NCI-H146 treated with DMSO at 0.1 percent for 48 hours (cell line): ENCODE results near the gene SLC35F3.

ENCODE experiments used
- DNase-seq: peaks from one replicate; lab custom pipeline; 2025; ENCODE audit not compliant: unreplicated experiment; lab: John Stamatoyannopoulos, UW

The SLC35F3 gene

DNA sequence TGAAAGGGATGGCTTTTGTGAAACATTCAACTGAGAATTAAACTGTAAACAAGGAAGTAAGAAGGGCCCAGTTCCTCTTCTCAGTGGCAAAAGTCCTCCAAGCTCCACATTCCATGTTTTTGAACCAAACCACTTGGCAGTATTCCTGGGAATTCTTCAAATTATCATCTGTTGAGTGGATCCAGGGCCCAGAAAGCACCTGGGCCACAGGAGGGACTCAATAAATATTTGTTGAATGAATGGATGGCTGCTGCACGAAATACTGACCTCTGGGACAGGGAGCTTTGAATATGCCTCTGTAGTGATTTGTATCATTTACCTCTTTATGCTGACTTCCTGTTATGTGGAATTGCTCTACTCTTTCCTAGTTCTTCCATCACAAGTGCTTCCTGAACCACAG, 4.7 kb downstream of the SLC35F3 start:
- no peak for DNase-seq

DNA sequence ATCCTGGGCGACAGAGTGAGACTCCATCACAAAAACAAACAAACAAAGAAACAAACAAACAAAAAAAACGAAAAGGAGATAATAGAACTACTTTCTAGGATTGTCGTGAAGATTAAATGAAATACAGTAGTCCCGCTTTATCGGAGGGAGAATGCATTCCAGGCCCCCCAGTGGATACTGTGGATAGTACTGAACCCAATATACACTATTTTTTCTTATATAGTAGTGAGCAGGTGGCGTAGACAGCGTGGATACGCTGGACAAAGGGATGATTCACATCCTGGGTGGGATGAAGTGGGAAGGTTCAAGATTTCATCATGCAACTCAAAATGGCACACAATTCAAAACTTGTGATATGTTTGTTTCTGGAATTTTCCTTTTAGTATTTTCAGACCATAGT, 8.0 kb downstream of the SLC35F3 start:
- DNase-seq: no peak

DNA sequence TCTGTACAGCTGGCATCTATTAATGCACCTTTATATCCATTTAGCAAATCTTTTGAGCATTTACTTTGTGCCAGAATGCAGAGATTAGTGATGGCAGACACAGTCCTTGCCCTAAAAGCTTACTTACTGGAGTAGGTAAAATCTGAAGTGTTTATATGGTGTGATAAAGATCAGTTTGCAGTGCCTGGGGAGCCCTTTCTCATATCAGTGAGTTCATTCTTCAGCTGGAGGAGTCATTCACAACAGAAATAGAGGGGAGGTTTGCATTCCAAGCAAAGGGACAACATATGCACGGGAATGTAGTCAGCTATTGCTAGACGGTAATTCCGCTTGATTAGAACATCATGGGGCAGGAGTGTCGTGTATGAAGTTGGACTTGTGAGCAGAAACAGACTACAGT, 8.4 kb downstream of the SLC35F3 start:
- DNase-seq: no peak

DNA sequence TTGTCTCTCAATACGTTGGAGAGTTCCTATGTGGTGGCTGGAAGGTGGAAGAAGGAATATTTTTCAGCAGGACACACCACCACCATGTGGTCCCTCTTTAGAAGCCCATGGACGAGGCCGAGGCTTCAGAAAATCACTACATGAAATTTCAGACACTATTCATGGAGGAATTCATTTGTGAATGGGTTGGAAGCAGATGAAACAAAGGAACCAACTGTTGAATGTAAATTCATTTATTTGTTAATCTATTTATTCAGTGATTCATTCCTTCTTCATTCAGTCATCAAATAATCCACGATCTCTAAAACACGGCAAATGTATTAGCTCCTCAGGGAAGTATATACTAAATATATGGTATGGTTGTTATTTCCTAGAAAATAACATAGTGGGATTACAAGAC, 12.2 kb downstream of the SLC35F3 start:
- DNase-seq: no peak

DNA sequence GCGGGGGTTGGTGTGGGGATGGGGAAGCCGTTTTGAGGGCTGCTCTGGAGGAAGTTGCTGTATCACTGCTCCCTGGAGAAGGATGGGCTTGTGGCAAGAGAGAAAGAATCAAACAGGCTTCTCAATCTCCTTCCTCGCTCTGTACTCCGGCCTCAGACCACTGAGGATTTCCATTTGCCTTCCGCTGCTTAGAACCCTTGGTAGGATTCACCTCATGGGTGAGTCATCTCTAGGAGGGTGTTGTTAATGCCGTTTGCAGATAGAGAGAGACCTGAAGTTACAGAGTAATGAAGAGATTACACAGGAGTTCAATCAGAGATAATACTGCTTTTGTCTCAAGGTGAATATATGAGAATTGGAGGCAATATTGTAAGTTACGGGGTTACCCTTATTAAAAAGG, 15.3 kb downstream of the SLC35F3 start:
- no peak for DNase-seq

DNA sequence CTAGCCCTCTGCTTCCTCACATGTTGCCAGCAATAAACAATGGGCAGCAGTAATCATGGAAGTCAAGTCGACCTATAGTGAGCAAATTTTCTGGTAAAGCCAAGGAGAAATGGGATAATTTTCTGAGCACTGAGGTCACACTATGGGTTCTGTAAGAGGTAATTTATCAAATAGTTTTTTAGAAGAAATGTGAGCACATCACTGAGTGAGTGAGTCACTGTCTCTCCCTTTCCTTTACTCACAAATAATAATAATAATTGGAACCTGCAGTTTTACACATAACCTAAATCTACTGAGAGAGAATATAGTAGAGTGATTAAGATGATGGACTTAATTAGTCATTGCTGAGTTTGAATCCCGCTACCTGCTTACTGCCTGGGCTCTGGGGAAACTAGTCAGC, 23.6 kb downstream of the SLC35F3 start:
- DNase-seq: no peak

DNA sequence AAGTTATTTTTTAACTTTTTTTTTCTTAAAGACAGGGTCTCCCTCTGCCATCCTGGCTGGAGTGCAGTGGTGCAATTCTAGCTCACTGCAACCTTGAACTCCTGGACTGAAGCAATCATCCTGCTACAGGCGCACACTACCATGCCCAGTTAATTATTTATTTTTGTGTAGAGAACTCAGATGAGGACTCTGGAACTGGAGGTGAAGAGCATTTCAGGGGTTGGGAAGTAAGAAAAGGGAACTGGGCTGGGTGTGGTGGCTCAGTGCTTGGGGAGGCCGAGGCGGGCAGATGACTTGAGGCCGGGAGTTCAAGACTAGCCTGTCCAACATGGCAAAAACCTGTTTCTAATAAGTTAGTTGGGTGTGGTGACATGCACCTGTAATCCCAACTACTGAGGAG, 28.9 kb downstream of the SLC35F3 start:
- no peak for DNase-seq

DNA sequence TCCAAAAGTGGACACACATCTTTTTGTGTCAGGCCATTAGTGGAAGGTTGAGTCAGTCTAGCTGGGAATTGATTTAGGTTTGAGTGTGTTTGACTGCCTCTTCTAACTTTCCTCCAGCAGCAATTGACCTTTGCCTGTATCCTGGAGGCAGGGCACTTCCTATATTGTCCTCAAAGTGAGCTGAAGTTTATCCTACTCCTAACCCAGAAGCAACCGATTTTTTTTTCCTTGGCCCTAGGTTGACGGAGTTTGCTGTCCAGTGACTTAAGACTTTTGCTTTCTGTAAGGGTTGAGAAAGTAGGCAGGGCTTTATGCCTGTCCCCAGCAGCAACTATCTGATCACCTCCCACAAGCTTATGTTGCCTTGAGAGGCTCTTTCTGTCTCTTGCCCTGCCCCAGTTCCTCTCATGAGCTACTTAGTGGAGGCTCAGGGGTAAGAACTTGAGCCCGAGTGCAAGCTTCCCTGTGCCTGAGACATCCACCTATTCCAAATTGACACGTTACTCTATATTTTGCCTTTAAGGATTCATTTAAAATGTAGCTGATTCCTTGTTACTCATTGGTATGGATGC, 30.9 kb downstream of the SLC35F3 start:
- DNase-seq: no peak

DNA sequence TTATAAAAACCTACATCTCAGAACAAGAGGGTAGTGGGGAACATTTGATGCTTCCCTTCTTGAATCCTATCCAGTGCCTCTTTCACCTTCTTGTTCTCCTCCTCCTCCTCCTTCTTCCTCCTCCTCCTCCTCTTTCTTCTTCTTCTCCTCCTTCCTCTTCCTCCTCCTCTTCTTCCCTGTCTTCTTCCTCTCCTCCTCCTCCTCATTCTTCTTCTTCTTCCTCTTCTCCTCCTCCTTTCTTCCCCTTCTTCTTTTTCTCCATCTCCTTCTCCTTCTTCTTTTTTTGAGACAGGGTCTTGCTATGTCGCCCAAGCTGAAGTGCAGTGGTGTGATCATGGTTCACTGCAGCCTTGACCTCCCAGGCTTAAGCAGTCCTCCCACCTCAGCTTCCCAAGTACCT, 31.9 kb downstream of the SLC35F3 start:
- no peak for DNase-seq

DNA sequence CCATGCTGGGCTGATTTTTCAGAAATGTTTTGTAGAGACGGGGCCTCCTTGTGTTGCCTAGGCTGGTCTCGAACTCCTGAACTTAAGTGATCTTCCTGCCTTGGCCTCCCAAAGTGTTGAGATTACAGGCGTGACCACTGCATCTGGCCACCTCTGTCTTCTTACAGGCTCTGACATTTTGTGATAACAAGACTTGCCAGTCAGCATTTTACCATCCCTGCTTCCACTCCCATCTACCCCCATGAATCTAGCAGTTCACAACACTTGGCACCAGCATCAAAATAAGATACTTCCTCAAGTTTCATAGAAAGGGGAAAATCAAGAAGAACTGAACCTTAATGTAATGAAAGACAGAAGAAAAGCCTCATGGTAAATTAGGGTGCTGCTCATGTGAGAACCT, 32.4 kb downstream of the SLC35F3 start:
- no peak for DNase-seq

DNA sequence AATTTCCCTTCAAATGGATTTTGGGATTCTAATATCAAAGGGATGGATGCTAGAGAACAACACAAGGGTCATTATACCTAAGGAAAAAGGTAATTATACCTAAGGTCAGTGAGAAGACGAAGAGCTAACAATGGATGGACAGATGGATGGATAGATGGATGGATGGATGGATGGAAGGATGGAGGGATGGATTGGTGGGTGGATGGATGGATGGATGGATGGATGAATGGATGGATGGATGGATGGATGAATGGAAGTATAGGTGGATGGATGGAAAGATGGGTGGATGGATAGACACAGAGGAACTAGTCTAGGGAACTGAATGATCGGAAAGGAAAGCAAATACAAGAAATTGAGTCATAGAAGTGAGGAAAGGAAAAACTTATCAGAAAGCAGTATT, 34.0 kb downstream of the SLC35F3 start:
- no peak for DNase-seq

DNA sequence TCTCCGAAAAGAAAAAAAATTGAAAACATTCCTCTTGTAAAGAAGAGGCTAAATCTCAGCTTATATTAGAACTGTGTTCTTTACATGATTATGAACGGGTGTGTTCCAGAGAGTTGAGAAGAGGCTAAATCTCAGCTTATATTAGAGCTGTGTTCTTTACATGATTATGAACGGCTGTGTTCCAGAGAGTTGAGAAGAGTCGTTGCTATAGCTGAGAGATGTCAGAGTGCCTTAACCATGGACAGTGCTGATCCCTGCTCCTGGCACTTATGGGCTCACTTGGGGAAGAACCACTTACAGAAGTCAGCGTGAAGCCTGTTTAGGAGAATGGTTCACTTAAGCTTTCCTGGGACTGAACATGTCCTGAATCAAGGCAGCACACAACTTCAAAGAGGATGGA, 35.0 kb downstream of the SLC35F3 start:
- no peak for DNase-seq

DNA sequence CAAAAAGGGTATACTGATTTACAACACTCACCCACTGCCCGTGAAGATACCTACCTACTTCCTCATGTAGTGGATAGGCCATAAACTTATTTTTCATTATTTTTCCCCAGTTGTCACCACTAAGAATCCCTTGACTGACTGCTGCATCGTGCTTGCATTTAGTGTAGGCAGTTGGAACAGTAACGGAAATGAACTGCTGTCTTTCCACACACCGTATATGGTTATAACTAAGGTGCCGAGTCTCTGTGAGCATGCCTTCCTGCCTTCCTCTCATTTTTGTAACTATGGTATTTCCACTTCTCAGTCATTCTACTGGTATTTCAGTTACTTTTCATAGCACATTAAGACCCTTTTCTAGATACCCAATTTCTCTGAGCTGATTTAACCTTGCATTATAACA, 36.4 kb downstream of the SLC35F3 start:
- DNase-seq: no peak

DNA sequence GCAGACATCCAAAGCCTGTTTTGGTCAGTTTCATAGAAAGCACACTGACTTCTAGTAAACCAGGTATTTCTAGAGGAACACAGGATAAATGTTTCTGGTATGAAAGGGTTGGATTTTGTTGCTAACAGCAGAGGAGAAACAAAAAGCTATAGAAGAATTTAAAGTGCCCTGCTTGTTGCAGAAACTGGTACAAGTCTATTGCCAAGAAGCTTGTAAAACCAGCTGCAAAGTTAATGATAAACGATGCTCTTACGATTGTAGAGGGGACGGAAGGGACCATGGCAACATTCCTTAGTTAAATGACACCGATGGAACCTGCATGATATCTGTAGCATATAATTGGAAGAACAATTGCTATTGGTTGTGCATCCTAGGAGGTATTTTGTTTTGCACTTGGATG, 40.1 kb downstream of the SLC35F3 start:
- DNase-seq: no peak

DNA sequence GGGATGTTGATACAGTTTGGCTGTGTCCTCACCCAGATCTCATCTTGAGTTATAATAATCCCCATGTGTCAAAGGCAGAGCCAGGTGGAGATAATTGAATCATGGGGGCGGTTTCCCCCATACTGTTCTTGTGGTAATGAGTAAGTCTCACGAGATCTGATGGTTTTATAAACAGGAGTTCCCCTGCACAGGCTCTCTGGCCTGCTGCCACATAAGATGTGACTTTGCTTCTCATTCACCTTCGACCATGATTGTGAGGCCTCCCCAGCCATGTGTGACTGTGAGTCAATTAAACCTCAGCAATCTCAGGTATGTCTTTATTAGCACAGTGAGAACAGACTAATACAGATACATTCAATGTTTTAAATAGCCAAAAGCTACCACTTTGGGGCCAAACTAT, 41.1 kb downstream of the SLC35F3 start:
- no peak for DNase-seq

DNA sequence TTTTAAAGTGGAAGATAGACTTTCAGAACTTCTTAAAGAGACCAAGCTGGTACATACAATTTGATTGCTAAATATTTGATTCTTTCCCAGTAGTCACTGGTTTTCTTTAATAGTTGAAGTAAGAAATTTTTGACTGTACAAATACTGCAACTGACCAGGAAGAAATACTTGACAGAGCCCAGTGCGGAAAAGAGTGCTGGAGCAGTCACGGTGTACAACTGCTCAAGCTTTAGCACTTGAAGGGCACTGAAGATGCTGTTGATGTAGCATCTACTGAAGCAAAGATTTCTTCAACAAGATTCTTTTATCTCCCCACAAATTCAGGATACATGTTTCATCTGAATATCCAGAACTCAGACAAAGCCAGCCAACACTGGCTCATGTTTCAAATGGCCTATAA, 41.5 kb downstream of the SLC35F3 start:
- DNase-seq: no peak

DNA sequence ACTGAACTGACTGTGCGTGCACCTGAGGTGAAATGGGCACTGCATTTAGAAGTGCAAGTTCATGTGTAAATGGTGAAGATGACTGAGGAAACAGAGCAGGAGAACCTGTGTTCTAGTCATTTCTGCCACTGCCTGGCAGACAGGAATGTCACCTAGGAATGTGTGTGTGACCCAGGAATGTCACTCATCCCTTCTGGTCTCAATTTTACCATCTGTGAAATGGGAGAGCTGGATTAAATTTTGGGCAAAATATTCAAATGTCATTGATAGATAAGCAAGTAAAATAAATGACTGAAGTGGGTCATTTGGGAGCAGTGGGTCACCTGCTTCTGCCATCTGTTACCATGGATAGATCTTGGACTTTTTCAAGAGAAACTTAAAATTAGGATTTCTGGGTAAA, 42.2 kb downstream of the SLC35F3 start:
- no peak for DNase-seq

DNA sequence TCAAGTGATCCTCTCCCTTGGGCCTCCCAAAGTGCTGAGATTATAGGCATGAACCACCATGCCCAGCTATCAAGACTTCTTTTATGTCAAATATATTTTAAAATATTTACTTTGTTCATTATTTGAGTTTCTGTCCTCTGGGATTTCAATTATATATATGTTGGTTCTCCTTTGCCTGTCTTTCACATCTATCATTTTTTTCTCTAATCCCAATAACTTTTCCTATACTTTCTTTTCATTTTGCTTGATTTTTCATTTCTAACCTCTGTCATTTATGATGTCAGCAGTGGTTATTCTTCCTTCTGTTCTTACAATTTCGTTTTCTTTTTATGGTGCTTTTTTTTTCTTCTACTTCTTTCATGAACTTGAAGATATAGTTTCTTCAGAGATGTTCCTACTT, 47.3 kb downstream of the SLC35F3 start:
- no peak for DNase-seq

DNA sequence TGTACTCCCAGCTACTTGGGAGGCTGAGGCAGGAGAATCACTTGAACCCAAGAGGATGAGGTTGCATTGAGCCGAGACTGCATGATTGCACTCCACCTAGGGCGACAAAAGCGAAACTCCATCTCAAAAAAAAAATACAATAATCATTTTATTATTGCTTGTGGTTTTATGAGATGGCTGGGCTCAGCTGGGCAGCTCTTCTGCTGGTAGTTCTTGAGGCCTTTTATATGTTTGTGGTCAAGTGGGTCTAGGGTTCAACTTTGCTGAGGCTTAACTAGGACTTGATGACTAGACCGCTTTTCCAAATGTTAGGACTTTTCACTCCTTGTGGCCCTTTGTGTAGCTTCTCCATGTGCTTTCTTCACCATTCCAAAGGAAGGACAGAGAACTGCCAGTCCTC, 53.2 kb downstream of the SLC35F3 start:
- DNase-seq: no peak

DNA sequence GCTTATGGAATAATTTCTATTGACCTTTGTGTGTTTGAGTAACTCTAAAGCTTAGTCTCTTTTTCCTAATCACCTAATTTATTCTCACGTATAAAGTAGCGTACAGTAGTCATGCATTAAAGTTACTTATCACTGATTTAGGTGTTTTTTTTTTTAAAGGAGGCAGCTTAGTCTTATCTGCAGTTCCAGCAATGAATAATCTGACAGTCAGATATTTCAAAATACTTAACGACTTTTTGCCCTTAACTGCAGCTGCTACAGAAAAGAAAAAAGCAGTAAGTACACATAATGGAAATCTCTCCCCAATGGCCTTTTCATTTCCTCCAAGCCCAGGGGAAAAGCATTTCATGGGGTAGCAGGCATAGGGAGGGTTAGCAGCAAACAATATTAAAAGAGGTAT, 54.6 kb downstream of the SLC35F3 start:
- no peak for DNase-seq

DNA sequence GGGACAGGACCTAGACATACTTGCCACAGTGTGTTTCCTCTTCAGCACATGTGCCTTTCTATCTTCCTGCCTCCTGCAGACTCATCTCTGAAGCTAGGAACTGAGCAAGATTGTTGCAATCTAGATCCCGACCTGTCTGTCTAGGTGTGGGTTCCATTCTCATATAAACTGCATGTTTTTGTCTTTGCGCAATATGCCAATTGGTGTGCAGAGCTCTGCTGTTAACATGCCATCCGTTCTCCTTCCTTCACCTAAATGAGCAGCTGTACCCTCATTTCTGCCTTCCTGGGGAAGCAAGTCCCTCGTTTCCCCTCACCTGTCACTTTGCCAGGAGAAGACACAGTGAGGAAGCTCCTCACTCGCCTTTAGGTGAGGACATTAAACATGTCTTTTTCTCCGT, 55.5 kb downstream of the SLC35F3 start:
- DNase-seq: no peak

DNA sequence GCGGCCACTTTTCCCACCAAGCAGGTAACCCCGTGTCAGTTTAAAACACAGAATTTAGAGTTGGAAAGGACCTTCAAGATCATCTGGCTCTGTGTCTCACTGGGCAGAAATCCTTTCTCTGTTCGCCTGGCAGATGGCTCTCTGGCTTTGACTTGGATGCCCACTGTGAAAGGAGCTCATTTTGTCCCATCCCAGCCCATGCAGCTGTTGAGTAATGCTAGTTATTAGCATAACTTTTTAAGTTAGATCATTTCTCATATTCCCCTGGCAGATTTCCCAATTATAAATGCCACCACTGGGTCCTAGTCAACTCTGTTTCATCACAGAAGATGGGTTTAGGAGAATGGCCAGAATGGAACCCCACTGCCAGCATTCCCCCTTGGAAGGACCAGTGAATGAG, 55.9 kb downstream of the SLC35F3 start:
- no peak for DNase-seq

DNA sequence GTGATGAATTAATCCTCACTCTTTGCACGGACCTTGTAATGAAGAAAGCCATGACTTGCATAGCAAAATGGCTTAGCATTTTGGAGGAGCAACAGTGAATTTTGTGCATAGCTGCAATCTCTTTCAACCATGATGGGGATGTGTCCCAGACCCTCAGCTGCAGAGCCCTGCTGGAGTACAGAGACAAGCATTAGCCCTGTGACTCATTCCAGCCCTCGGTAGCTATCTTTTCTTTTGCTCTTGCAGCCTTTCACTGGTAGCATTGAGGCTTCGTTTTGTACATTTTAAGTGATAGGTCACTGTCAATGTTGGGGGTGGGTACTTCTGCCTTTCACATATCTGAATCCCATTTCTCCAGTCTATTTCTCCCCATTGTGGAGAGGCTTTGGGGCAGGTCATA, 58.4 kb downstream of the SLC35F3 start:
- DNase-seq: no peak

DNA sequence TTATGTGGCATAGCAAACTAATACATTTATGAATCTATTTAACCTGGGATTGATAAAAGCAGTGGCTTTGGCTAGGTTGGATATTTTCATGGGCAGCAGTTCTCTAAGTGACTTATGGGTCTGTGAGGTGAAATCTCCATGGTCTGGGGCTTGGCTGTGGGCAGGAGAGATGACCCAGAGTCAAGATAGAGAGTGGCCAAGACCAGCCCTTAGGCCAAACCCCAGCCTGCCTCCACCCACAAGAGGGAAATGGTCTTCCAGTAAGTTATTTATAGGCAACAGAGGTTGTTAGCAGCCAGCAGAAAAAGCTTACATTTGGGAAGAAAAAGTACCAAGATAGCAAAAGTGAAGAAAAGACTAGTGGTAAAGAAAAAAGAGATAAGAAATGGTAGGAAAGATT, 61.4 kb downstream of the SLC35F3 start:
- no peak for DNase-seq
